OCI-LY1 (cell line): Measurements from ENCODE around the gene DGKB.

ENCODE experiments used
- CTCF ChIP-seq: fragments of 200-600 bp; sonication (generic), shearing (Covaris generic); IDR thresholded peaks from 2 replicates; pipeline ENCODE4 v1.5.1; 2017; ENCODE audit warnings: mild to moderate bottlenecking, antibody characterized with exemption, low read length, moderate library complexity, mixed read lengths
- EZH2 ChIP-seq: fragments of 200-600 bp; sonication (generic), shearing (Covaris generic); IDR thresholded peaks from 2 replicates; pipeline ENCODE4 v1.8.0; 2017; ENCODE audit warnings: borderline replicate concordance, mixed run types, mild to moderate bottlenecking, antibody characterized with exemption, low read length, moderate library complexity, mixed read lengths

DNA sequence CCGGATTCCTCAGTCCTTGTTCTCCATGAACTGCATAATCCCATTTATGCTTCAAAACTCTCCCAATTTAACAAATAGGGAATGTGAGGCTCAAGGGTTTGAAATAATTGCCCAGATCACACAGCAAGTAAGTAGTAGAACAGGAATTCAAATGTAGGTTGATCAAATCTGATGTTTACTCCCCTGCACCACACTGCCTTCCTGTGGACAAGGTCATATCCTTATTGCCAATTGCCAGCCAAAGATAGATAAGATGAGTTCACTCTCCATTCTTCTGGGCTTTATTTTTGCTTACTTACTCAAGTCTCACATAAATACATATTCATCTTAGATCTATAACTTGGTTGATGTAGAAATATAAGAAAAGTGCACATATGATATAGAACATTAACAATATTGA is 477.9 kb downstream of the DGKB start:
- TF ChIP-seq CTCF, result peak; percentile 14; the same call in 1 of the 2 replicates
- no peak for TF ChIP-seq EZH2
